ENCODE results near the gene GPR156.

Gene GPR156

GRCh38 chr3:120161902-120162301 lies 123.1 kb downstream of the GPR156 start:
- H3K36me3 ChIP-seq (ENCODE audit: insufficient read depth, low read length): no peaks in the 10 kb centered on the region
- no peak overlapping the region for H3K27ac ChIP-seq (ENCODE audit: low read depth, low read length, poor library complexity, severe bottlenecking)

GRCh38 chr3:120160050-120160449 lies 125.0 kb downstream of the GPR156 start:
- H3K9me3 ChIP-seq (ENCODE audit: low read length): no peaks in the 10 kb centered on the region; the same call in 1 of the 2 replicates
- no peak overlapping the region for H3K4me2 ChIP-seq (ENCODE audit: low read length)
- H3K27ac ChIP-seq (ENCODE audit: low read depth, low read length, poor library complexity, severe bottlenecking): no peak overlapping the region
- peaks cover 5% of the 10 kb centered on the region; the same call in 1 of the 2 replicates for H3K27me3 ChIP-seq (ENCODE audit: insufficient read depth, low read length)
- TF ChIP-seq, protein P1, sequence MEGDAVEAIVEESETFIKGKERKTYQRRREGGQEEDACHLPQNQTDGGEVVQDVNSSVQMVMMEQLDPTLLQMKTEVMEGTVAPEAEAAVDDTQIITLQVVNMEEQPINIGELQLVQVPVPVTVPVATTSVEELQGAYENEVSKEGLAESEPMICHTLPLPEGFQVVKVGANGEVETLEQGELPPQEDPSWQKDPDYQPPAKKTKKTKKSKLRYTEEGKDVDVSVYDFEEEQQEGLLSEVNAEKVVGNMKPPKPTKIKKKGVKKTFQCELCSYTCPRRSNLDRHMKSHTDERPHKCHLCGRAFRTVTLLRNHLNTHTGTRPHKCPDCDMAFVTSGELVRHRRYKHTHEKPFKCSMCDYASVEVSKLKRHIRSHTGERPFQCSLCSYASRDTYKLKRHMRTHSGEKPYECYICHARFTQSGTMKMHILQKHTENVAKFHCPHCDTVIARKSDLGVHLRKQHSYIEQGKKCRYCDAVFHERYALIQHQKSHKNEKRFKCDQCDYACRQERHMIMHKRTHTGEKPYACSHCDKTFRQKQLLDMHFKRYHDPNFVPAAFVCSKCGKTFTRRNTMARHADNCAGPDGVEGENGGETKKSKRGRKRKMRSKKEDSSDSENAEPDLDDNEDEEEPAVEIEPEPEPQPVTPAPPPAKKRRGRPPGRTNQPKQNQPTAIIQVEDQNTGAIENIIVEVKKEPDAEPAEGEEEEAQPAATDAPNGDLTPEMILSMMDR (IDR thresholded peaks at IDR 0.05; ENCODE audit: low read length): no peak
- no peak for TF ChIP-seq EZH2 (IDR thresholded peaks at IDR 0.05; ENCODE audit: borderline replicate concordance, low read length)
- H2AFZ ChIP-seq (ENCODE audit: low read length): no peak overlapping the region
- no peak overlapping the region for H3K4me3 ChIP-seq (ENCODE audit: low read depth, low read length, poor library complexity, severe bottlenecking)
- H4K20me1 ChIP-seq (ENCODE audit: insufficient read depth, low read length): no peaks in the 10 kb centered on the region
- no peaks in the 10 kb centered on the region for H3F3A ChIP-seq (ENCODE audit: insufficient read depth, low read length)
- H3K9me2 ChIP-seq (ENCODE audit: low read depth, low read length): no peaks in the 10 kb centered on the region
- H3K4me1 ChIP-seq (ENCODE audit: insufficient read depth, low read length, severe bottlenecking): no peaks in the 10 kb centered on the region
- H3K79me2 ChIP-seq (ENCODE audit: insufficient read depth, low read length): no peaks in the 10 kb centered on the region
- H3K9ac ChIP-seq (ENCODE audit: low read length): no peak overlapping the region
- no peaks in the 10 kb centered on the region for H3K36me3 ChIP-seq (ENCODE audit: insufficient read depth, low read length)

More at GRCh38 chr3:120161902-120162301, 123.1 kb downstream of the GPR156 start:
- TF ChIP-seq EZH2 (IDR thresholded peaks at IDR 0.05; ENCODE audit: borderline replicate concordance, low read length): no peak
- TF ChIP-seq, protein P1 (IDR thresholded peaks at IDR 0.05; ENCODE audit: low read length): no peak
- H3K79me2 ChIP-seq (ENCODE audit: insufficient read depth, low read length): no peaks in the 10 kb centered on the region
- H3K27me3 ChIP-seq (ENCODE audit: insufficient read depth, low read length): peaks cover 4% of the 10 kb centered on the region; the same call in 1 of the 2 replicates
- no peak overlapping the region for H3K9ac ChIP-seq (ENCODE audit: low read length)
- H3K4me3 ChIP-seq (ENCODE audit: low read depth, low read length, poor library complexity, severe bottlenecking): no peak overlapping the region
- H3K4me1 ChIP-seq (ENCODE audit: insufficient read depth, low read length, severe bottlenecking): no peaks in the 10 kb centered on the region
- no peaks in the 10 kb centered on the region for H4K20me1 ChIP-seq (ENCODE audit: insufficient read depth, low read length)
- H3K9me3 ChIP-seq (ENCODE audit: low read length): no peaks in the 10 kb centered on the region
- no peak overlapping the region for H2AFZ ChIP-seq (ENCODE audit: low read length)
- no peak overlapping the region for H3K4me2 ChIP-seq (ENCODE audit: low read length)
- no peaks in the 10 kb centered on the region for H3F3A ChIP-seq (ENCODE audit: insufficient read depth, low read length)
- H3K9me2 ChIP-seq (ENCODE audit: low read depth, low read length): no peaks in the 10 kb centered on the region

DNA sequence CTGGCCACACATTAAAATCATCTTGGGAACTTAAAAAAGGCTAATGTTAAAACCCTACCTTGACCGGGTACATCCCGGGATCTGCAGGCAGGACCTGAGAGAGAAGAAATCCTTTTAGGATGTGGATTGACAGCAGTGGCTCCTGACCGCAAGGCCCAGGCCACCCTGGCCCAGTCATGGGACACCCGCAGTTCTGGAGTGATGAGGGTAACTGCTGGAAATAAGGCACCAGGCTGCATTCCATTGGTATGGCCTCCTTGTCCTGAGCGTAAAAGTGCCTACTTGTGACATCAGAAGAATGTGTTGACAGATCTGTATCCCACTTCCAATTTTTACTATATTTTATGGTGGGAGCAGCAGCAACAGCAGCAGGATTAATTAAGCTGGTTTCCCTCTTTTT lies 127.3 kb downstream of the GPR156 start:
- Histone ChIP-seq H4K20me1 (ENCODE audit: insufficient read depth, low read length) (no peaks in the 10 kb centered on the region), H3K9ac (ENCODE audit: low read length) (no peak overlapping the region), H3K4me3 (ENCODE audit: low read depth, low read length, poor library complexity, severe bottlenecking) (no peak overlapping the region), H3K27ac (ENCODE audit: low read depth, low read length, poor library complexity, severe bottlenecking) (no peak overlapping the region), H3K4me1 (ENCODE audit: insufficient read depth, low read length, severe bottlenecking) (no peaks in the 10 kb centered on the region), H3K79me2 (ENCODE audit: insufficient read depth, low read length) (no peaks in the 10 kb centered on the region), H3K4me2 (ENCODE audit: low read length) (no peak overlapping the region), H3K9me3 (ENCODE audit: low read length) (no peaks in the 10 kb centered on the region; the same call in 1 of the 2 replicates), H3K36me3 (ENCODE audit: insufficient read depth, low read length) (no peaks in the 10 kb centered on the region), H2AFZ (ENCODE audit: low read length) (no peak overlapping the region), H3K27me3 (ENCODE audit: insufficient read depth, low read length) (peaks cover 5% of the 10 kb centered on the region; the same call in 1 of the 2 replicates), H3F3A (ENCODE audit: insufficient read depth, low read length) (no peaks in the 10 kb centered on the region), H3K9me2 (ENCODE audit: low read depth, low read length) (no peaks in the 10 kb centered on the region)
- TF ChIP-seq EZH2 (IDR thresholded peaks at IDR 0.05; ENCODE audit: borderline replicate concordance, low read length): no peak
- TF ChIP-seq, protein P1 (IDR thresholded peaks at IDR 0.05; ENCODE audit: low read length): no peak

All from OCI-LY1 (cell line).